ENCODE measurements around the gene PPP1R14D. TPM values are rescaled to one million over a fixed set of nuclear protein-coding genes. Genes with fewer than 3 reads are reported as not detected.

The PPP1R14D gene
- polyA plus RNA-seq, 1 donor from 2014 or later: not detected

DNA sequence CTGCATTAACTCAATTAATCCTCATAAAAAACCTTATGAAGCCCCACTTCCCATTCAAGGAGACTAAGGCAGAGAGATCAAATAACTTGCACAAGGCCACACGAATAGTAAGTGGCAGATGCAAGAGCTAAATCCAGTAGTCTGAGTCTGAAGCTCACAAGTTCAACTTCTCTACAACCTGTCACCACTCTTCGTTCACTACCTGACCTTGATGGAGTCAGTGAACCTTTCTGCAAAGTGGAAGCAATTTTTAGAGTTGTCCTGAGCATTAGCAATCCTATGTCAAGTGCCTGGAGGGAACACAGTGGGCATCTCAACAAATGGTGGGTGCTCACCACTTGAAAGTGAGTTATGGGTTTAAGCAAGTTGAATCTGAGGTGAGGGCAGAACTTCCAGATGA lies 13.2 kb upstream of the PPP1R14D start (continued):
- TF ChIP-seq, protein P1, sequence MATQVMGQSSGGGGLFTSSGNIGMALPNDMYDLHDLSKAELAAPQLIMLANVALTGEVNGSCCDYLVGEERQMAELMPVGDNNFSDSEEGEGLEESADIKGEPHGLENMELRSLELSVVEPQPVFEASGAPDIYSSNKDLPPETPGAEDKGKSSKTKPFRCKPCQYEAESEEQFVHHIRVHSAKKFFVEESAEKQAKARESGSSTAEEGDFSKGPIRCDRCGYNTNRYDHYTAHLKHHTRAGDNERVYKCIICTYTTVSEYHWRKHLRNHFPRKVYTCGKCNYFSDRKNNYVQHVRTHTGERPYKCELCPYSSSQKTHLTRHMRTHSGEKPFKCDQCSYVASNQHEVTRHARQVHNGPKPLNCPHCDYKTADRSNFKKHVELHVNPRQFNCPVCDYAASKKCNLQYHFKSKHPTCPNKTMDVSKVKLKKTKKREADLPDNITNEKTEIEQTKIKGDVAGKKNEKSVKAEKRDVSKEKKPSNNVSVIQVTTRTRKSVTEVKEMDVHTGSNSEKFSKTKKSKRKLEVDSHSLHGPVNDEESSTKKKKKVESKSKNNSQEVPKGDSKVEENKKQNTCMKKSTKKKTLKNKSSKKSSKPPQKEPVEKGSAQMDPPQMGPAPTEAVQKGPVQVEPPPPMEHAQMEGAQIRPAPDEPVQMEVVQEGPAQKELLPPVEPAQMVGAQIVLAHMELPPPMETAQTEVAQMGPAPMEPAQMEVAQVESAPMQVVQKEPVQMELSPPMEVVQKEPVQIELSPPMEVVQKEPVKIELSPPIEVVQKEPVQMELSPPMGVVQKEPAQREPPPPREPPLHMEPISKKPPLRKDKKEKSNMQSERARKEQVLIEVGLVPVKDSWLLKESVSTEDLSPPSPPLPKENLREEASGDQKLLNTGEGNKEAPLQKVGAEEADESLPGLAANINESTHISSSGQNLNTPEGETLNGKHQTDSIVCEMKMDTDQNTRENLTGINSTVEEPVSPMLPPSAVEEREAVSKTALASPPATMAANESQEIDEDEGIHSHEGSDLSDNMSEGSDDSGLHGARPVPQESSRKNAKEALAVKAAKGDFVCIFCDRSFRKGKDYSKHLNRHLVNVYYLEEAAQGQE (IDR thresholded peaks at IDR 0.05; ENCODE audit: borderline replicate concordance): no peak

DNA sequence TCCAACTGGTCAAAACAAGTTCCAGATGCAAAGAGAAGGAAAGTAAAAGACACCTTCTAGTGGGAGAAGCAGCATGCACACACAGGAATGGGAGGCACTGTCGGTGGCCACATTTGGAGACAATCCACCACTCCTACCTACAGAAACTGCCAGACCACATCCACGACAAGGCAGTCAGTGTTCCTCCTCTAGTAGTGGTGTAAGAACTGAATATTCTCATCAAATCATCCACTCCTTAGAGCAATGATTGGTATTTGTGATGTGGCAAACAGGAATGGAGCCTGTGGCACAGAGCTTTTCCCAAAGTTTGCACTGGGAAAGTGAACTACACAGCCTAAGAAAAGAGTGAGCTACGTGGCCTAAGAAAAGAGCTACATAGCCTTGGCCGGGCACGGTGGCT lies 10.2 kb upstream of the PPP1R14D start:
- Histone ChIP-seq H3K9me2 (ENCODE audit: insufficient read depth, low read length) (no peaks in the 10 kb centered on the region), H3K4me2 (ENCODE audit: low read length) (no peak overlapping the region), H3K79me2 (replicated peaks; ENCODE audit: insufficient read depth, low read length) (no peaks in the 10 kb centered on the region), H3K4me3 (ENCODE audit: low read length) (no peak overlapping the region), H3F3A (ENCODE audit: insufficient read depth, low read length, poor library complexity, severe bottlenecking) (no peaks in the 10 kb centered on the region), H3K27me3 (ENCODE audit: insufficient read depth, low read depth, low read length) (peaks cover 30% of the 10 kb centered on the region), H3K9me3 (ENCODE audit: low read length) (no peaks in the 10 kb centered on the region), H4K20me1 (ENCODE audit: insufficient read depth) (no peaks in the 10 kb centered on the region), H3K36me3 (ENCODE audit: insufficient read depth, low read length) (no peaks in the 10 kb centered on the region), H2AFZ (ENCODE audit: low read depth, low read length) (no peak overlapping the region), H3K27ac (ENCODE audit: low read length) (no peak overlapping the region), H3K9ac (ENCODE audit: low read length) (no peak overlapping the region)
- no peak for TF ChIP-seq SMC3 (conservative IDR thresholded peaks at IDR 0.05; ENCODE audit: poor library complexity)
- TF ChIP-seq EZH2 (IDR thresholded peaks at IDR 0.05; ENCODE audit: borderline replicate concordance, insufficient read depth, low read length, poor library complexity, severe bottlenecking): no peak
- TF ChIP-seq POLR2AphosphoS5 (IDR thresholded peaks at IDR 0.05): no peak
- TF ChIP-seq EP300 (conservative IDR thresholded peaks at IDR 0.05; ENCODE audit: poor library complexity, severe bottlenecking): no peak
- no peak for TF ChIP-seq MXI1 (conservative IDR thresholded peaks at IDR 0.05; ENCODE audit: poor library complexity, severe bottlenecking)
- no peak for TF ChIP-seq RAD21 (conservative IDR thresholded peaks at IDR 0.05)
- no peak for TF ChIP-seq TAF1 (IDR thresholded peaks at IDR 0.05; ENCODE audit: low read depth)
- TF ChIP-seq, protein P1 (IDR thresholded peaks at IDR 0.05; ENCODE audit: borderline replicate concordance): no peak
- TF ChIP-seq, protein P2, sequence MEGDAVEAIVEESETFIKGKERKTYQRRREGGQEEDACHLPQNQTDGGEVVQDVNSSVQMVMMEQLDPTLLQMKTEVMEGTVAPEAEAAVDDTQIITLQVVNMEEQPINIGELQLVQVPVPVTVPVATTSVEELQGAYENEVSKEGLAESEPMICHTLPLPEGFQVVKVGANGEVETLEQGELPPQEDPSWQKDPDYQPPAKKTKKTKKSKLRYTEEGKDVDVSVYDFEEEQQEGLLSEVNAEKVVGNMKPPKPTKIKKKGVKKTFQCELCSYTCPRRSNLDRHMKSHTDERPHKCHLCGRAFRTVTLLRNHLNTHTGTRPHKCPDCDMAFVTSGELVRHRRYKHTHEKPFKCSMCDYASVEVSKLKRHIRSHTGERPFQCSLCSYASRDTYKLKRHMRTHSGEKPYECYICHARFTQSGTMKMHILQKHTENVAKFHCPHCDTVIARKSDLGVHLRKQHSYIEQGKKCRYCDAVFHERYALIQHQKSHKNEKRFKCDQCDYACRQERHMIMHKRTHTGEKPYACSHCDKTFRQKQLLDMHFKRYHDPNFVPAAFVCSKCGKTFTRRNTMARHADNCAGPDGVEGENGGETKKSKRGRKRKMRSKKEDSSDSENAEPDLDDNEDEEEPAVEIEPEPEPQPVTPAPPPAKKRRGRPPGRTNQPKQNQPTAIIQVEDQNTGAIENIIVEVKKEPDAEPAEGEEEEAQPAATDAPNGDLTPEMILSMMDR (IDR thresholded peaks at IDR 0.05; ENCODE audit: poor library complexity, severe bottlenecking): no peak

Data from neural cell (in vitro differentiated cells).